OCI-LY1 (cell line): ENCODE results near the gene IFRD2.

Source experiments
- H2AFZ ChIP-seq: fragments of 200-600 bp; sonication (generic), shearing (Covaris generic); 2 replicates; pipeline ENCODE4 v1.6.0; 2014; ENCODE audit warnings: antibody characterized with exemption, mild to moderate bottlenecking, low read length
- H3F3A ChIP-seq: fragments of 200-600 bp; sonication (generic), shearing (Covaris generic); 2 replicates; pipeline ENCODE4 v1.6.0; 2014; ENCODE audit warnings: mild to moderate bottlenecking, antibody characterized with exemption, low read length, moderate library complexity; ENCODE audit not compliant: insufficient read depth
- H3K27ac ChIP-seq: fragments of 200-600 bp; sonication (generic); 2 replicates; pipeline ENCODE4 v1.5.1; 2014; ENCODE audit warnings: low read length, mixed run types, mild to moderate bottlenecking, low read depth; ENCODE audit not compliant: poor library complexity, severe bottlenecking
- H3K27me3 ChIP-seq: fragments of 200-600 bp; sonication (generic); 2 replicates; pipeline ENCODE4 v1.6.0; 2014; ENCODE audit warnings: antibody characterized with exemption, mild to moderate bottlenecking, low read length, moderate library complexity; ENCODE audit not compliant: insufficient read depth
- H3K36me3 ChIP-seq: fragments of 200-600 bp; sonication (generic); 2 replicates; pipeline ENCODE4 v1.6.1; 2014; ENCODE audit warnings: mild to moderate bottlenecking, antibody characterized with exemption, low read length, moderate library complexity, mixed read lengths; ENCODE audit not compliant: insufficient read depth
- H3K4me1 ChIP-seq: fragments of 200-600 bp; sonication (generic); 2 replicates; pipeline ENCODE4 v1.5.1; 2014; ENCODE audit warnings: mild to moderate bottlenecking, low read length, moderate library complexity; ENCODE audit not compliant: insufficient read depth, severe bottlenecking
- H3K4me2 ChIP-seq: fragments of 200-600 bp; sonication (generic), shearing (Covaris generic); 2 replicates; pipeline ENCODE4 v1.6.1; 2014; ENCODE audit warnings: low read length
- H3K4me3 ChIP-seq: fragments of 200-600 bp; sonication (generic); 2 replicates; pipeline ENCODE4 v1.5.1; 2014; ENCODE audit warnings: low read length, low read depth, mild to moderate bottlenecking, mixed read lengths; ENCODE audit not compliant: poor library complexity, severe bottlenecking
- H3K79me2 ChIP-seq: fragments of 200-600 bp; shearing (Covaris generic); 2 replicates; pipeline ENCODE4 v1.6.1; 2016; ENCODE audit warnings: mixed run types, low read length, mixed read lengths; ENCODE audit not compliant: insufficient read depth
- H3K9ac ChIP-seq: fragments of 200-600 bp; sonication (generic), shearing (Covaris generic); 2 replicates; pipeline ENCODE4 v1.6.1; 2014; ENCODE audit warnings: mild to moderate bottlenecking, low read length, mixed read lengths
- H3K9me2 ChIP-seq: fragments of 200-600 bp; sonication (generic), shearing (Covaris generic); 2 replicates; pipeline ENCODE4 v1.6.1; 2014; ENCODE audit warnings: low read depth, mild to moderate bottlenecking, low read length, mixed read lengths
- H3K9me3 ChIP-seq: fragments of 200-600 bp; shearing (Covaris generic); 2 replicates; pipeline ENCODE4 v1.6.1; 2014; ENCODE audit warnings: low read length, mixed read lengths
- H4K20me1 ChIP-seq: fragments of 200-600 bp; sonication (generic), shearing (Covaris generic); 2 replicates; pipeline ENCODE4 v1.6.0; 2016; ENCODE audit warnings: mild to moderate bottlenecking, low read length; ENCODE audit not compliant: insufficient read depth
- EZH2 ChIP-seq: fragments of 200-600 bp; sonication (generic), shearing (Covaris generic); IDR thresholded peaks from 2 replicates; pipeline ENCODE4 v1.8.0; 2017; ENCODE audit warnings: borderline replicate concordance, mixed run types, mild to moderate bottlenecking, antibody characterized with exemption, low read length, moderate library complexity, mixed read lengths
- TF ChIP-seq, protein P1 (sequence below): fragments of 200-600 bp; sonication (generic), shearing (Covaris generic); IDR thresholded peaks from 2 replicates; pipeline ENCODE4 v1.5.1; 2017; ENCODE audit warnings: mild to moderate bottlenecking, antibody characterized with exemption, low read length, moderate library complexity, mixed read lengths

IFRD2 gene

DNA sequence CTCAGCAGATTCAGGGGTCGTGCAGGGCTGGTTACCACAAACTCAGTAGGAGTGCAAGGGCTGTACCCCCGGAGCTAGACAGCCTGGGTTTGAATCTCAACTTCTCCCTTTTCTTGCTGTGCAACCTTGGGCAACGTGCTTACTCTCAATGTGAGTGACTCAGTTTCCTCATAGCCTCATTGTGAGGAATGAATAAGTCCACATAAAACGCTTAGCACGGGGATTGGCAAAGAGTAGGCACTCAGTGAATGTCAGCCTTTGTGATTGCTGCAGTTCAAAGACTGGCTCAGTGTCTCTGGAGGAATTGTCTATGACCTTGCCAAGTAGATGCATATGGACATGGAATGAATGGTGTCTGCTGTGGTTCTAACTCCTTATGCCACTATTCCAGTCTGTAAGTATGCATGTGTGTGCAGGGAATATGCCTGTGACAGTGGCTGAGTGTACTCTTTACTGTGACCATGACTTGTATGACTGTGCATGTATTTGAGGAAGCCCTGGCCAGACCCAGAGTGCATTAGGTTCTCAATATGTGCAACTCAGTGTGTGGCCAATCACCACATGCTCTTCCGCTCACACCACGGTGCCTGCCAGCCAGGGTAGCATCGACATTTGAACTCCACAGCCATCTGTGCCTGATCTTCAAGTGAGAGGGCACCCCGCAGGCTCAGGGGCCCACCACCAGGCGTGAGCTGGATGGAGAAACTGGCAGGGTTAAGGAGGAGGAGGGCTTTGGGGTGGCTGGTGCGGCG, 7.9 kb upstream of the IFRD2 start:
- TF ChIP-seq, protein P1, sequence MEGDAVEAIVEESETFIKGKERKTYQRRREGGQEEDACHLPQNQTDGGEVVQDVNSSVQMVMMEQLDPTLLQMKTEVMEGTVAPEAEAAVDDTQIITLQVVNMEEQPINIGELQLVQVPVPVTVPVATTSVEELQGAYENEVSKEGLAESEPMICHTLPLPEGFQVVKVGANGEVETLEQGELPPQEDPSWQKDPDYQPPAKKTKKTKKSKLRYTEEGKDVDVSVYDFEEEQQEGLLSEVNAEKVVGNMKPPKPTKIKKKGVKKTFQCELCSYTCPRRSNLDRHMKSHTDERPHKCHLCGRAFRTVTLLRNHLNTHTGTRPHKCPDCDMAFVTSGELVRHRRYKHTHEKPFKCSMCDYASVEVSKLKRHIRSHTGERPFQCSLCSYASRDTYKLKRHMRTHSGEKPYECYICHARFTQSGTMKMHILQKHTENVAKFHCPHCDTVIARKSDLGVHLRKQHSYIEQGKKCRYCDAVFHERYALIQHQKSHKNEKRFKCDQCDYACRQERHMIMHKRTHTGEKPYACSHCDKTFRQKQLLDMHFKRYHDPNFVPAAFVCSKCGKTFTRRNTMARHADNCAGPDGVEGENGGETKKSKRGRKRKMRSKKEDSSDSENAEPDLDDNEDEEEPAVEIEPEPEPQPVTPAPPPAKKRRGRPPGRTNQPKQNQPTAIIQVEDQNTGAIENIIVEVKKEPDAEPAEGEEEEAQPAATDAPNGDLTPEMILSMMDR: no peak
- TF ChIP-seq EZH2: no peak
- Histone ChIP-seq H3F3A (no peaks in the 10 kb centered on the region), H3K9me2 (no peaks in the 10 kb centered on the region), H3K9me3 (no peaks in the 10 kb centered on the region), H3K9ac (peak overlapping the region; percentile 79), H3K4me1 (peaks cover 21% of the 10 kb centered on the region), H3K4me3 (peak overlapping the region; percentile 93), H3K27ac (peak overlapping the region; percentile 67), H4K20me1 (no peaks in the 10 kb centered on the region), H3K4me2 (peak overlapping the region; percentile 91), H3K36me3 (no peaks in the 10 kb centered on the region), H3K27me3 (no peaks in the 10 kb centered on the region), H2AFZ (no peak overlapping the region), H3K79me2 (no peaks in the 10 kb centered on the region)

DNA sequence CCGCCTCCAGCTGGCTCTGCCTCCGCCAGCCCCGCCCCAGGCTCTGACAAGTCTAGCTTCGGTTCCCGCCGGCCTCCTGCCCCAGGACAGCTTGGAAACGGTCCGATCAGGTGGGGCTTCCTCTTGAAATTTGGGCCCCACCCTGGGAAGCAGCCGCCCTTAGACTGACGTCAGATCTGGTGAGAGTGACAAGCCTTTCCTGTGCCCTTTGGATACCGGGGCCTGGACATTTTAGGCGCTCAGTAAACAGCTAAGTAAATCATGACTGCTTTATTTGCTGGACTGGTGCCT, 7.4 kb upstream of the IFRD2 start:
- H3F3A ChIP-seq: no peaks in the 10 kb centered on the region
- no peak overlapping the region for H2AFZ ChIP-seq
- H4K20me1 ChIP-seq: no peaks in the 10 kb centered on the region
- H3K27ac ChIP-seq: peak overlapping the region; percentile 67
- H3K4me1 ChIP-seq: peaks cover 21% of the 10 kb centered on the region
- peak overlapping the region; percentile 93 for H3K4me3 ChIP-seq
- H3K27me3 ChIP-seq: no peaks in the 10 kb centered on the region
- no peaks in the 10 kb centered on the region for H3K79me2 ChIP-seq
- H3K9me2 ChIP-seq: no peaks in the 10 kb centered on the region
- no peaks in the 10 kb centered on the region for H3K9me3 ChIP-seq
- peak overlapping the region; percentile 79 for H3K9ac ChIP-seq
- H3K36me3 ChIP-seq: no peaks in the 10 kb centered on the region
- peak overlapping the region; percentile 91 for H3K4me2 ChIP-seq
- TF ChIP-seq EZH2: no peak
- TF ChIP-seq, protein P1: no peak

DNA sequence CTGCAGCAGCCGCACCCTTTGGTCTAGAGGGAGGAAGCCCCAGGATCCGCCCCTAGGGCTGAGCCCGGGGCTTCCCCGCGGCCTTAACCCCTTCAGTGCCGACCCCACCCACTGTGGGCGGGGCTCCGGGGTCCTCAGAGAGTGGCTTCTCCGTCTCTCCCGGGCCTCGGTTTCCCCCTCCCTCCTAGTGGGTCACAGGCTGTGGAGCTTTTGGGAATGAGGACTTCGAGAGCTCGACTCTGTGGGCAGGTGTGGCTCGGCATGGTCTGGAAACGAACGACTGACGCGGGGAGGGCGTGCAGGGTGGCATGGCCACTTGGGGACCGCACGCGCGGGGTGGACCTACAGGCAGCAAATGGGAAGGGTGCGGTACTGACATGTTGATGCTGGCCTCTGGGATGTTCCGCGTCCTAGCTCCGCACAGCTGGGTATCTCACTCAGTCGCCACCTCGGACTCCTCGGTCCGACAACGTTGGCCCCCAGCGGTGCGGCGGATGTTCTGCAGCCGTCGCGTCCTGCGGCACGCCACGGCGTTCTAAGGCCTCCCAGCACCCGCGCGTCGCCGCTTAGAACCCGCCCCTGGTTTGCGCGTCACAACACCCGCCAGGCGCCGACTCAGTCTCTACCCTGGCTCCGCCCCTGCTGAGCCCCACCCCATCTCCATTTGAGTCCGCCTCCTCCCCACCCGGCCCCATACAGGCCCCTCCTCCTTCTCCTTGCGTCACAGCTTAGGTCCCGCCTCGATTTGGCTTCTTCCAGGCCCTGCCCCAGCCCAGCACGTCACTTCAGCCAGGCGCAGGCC, 6.8 kb upstream of the IFRD2 start, which contains the start of the genes HYAL3 and NAA80:
Gene HYAL3 (minus strand): TSS at position 570 of the 802 bp plus-strand sequence. CDS start 3,803 bp downstream, outside the sequence.
Gene NAA80 (minus strand): TSS at position 570 of the 802 bp plus-strand sequence. CDS start 1,942 bp downstream, outside the sequence.
- Histone ChIP-seq H3F3A (no peaks in the 10 kb centered on the region), H2AFZ (peak within 1 kb of the TSS; percentile 64; the same call in 1 of the 2 replicates), H3K4me2 (peak within 1 kb of the TSS; percentile 98), H4K20me1 (no peaks in the 10 kb centered on the region), H3K9me3 (no peaks in the 10 kb centered on the region), H3K27ac (peak within 1 kb of the TSS; percentile 67), H3K4me1 (peaks cover 21% of the 10 kb centered on the region), H3K79me2 (no peaks in the 10 kb centered on the region), H3K27me3 (no peaks in the 10 kb centered on the region), H3K9ac (peak within 1 kb of the TSS; percentile 89), H3K4me3 (peak within 1 kb of the TSS; percentile 93), H3K36me3 (no peaks in the 10 kb centered on the region), H3K9me2 (no peaks in the 10 kb centered on the region)
- no peak for TF ChIP-seq EZH2
- TF ChIP-seq, protein P1: peak; percentile 49; the same call in 1 of the 2 replicates
